Stimulated activated CD8-positive, alpha-beta memory T cell treated with anti-CD3 and anti-CD28 coated beads, Interleukin-2, amount 100 ng/mL, for 48 hours (primary cell): ENCODE data around the gene DCAF8L2.
"Not testable (repeated sequence)": the region's sequence is repeated elsewhere in the genome, so short reads cannot be mapped to it uniquely, and the experiment has no call there.

ENCODE experiments used
- DNase-seq, 2 donors: peaks; one replicate each; pipeline ENCODE4 v3.0.0-alpha.2; 2020; ENCODE audit warnings: low read depth in 2 of 2

Gene DCAF8L2

DNA sequence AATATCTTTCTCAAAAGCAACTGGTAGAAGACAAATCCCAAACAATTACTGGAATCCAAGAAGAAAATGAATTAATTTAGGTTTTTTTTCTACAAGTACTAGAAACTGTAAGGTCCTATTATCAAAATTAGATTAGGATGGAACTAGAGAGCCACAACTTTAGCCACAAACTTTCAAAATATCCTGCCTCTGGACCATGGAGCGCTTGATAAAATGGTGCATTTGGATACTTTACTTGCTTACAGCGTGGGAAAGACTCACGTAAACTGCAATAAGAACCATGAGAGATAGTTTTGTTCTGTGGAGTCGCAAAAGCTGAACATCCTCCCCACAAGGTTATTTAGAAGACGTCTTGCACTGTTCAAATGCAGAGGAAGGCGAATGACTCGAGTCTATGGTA is at the start of gene DCAF8L2:
DCAF8L2 (plus strand) TSS at position 301 of the 400 bp plus-strand sequence. CDS start 156,552 bp downstream, outside the sequence.
- DNase-seq = no peak

DNA sequence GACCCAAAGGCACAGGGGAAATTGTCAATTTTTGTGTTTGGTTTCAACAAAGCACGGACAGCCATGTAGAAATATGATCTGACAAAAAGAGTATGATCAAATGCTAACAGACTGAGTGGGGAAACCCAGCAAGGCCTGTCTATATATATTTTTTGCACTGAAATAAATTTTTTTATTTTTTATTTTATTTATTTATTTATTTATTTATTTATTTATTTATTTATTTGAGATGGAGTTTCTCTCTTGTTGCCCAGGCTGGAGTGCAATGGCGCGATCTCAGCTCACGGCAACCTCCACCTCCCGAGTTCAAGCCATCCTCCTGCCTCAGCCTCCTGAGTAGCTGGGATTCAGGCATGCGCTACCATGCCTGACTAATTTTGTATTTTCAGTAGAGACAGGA is 49.0 kb upstream of the DCAF8L2 start:
- DNase-seq = not testable (repeated sequence)

GRCh38 chrX:27548624-27549023 is 41.5 kb upstream of the DCAF8L2 start:
- no peak for DNase-seq

DNA sequence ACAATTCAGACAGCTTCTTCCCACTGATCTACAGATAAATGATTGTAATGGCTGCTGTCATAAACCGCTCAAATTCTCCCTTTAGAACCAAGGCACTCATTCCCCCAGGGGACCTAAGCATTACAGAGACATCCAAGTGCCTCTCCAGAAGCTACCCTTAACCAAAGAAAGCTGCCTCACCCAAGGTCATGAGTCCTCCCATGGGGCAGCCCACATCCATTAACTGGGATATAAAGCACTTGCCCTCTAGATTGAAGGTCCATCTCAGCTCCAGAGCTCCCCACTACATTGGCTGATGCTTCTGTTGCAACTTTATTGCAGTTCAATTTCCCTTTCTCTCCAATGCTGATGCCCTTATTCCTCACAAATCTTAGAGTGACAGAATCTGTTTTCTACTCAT is 40.5 kb upstream of the DCAF8L2 start:
- DNase-seq = no peak

- DNase-seq = no peak
These were observed 34.6 kb upstream of the DCAF8L2 start for GRCh38 chrX:27555514-27555913.

- DNase-seq = no peak
These were observed 24.2 kb upstream of the DCAF8L2 start for GRCh38 chrX:27565992-27566391.

DNA sequence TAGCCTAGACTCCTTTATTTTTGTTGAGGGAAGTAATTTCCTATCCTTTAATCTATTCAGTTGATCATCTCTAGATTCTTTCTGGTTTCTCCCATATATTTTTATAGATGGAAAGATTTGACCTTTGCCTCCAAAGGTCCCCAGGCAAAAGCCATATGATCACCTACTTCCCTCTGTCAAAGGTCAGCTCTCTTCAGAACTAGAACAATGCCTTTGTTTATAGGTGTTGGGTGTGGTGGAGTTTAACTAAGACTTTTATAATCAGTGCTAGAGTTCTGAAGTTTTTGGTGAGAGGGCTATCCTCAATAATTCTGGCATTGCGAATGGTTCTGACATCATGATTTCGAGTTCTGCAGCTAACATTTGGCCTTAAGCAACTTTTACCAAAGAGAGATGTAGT is 19.0 kb upstream of the DCAF8L2 start:
- no peak for DNase-seq

GRCh38 chrX:27575565-27575964 is 14.6 kb upstream of the DCAF8L2 start:
- no peak for DNase-seq

- no peak for DNase-seq
These were observed 6.2 kb upstream of the DCAF8L2 start for GRCh38 chrX:27583976-27584375.

- no peak for DNase-seq
These were observed 1.8 kb downstream of the DCAF8L2 start for GRCh38 chrX:27591938-27592337.

- DNase-seq = no peak
These were observed 7.4 kb downstream of the DCAF8L2 start for GRCh38 chrX:27597508-27597907.

- no peak for DNase-seq
These were observed 8.2 kb downstream of the DCAF8L2 start for GRCh38 chrX:27598312-27598711.

- no peak for DNase-seq
These were observed 9.8 kb downstream of the DCAF8L2 start for GRCh38 chrX:27599928-27600327.

GRCh38 chrX:27600686-27601085 is 10.5 kb downstream of the DCAF8L2 start:
- no peak for DNase-seq

DNA sequence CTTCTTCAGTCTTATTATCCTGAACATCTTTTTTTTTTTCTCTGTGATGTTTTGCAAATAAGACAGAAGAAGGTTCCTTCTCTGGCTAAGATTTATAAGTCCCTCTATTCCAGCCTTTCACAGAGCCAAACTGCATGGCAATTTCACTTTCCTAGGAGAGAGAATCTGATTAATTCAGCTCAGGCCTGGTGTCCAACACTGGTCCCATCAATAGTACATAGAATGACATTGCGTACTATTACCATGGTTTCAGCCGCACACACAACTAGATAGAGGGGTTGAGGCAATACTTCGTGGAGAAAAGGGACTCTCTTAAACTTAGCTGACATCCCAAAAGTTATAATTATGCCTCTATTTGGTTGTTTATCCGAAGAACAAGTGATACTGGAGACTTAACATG is 18.5 kb downstream of the DCAF8L2 start:
- no peak for DNase-seq

- DNase-seq = no peak
These were observed 29.3 kb downstream of the DCAF8L2 start for GRCh38 chrX:27619459-27619858.

DNA sequence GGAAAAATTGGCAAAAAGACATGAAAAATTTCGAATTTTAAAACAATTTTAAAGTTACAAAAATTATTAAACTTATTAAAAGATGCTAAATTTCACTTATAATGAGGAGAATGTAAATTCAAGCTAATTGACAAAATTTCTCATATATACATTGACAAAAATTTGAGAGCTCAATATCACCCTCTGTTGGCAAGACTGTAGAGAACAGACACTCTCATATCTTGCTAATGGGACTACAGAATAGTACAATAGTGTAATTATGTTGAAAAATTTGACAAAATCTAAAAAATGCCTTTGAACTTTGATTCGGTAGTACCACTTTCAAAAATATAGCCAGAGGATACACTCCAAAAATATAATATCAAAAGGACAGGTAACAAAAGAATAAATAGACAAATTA is 29.8 kb downstream of the DCAF8L2 start:
- DNase-seq = no peak

- DNase-seq = no peak
These were observed 32.7 kb downstream of the DCAF8L2 start for GRCh38 chrX:27622883-27623282.

DNA sequence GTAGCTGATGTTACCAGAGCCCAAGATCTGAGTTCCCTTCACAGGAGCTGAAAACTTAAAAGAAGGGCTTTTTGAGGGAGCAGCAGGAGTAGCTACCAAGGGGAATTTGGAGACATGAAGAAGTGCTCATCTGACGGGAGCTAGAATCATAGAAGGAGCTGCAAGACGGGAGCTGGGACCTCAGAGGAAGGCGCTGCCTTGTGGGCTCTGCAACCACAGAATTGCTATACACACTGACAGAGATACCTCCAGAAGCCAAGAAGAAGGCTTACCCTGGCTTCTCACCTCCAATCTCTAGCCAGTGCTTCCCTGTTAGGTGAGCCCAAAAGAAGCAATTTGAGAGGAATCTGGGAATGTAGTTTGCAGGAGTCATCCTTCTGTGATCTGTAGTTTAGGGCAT is 35.9 kb downstream of the DCAF8L2 start:
- no peak for DNase-seq

GRCh38 chrX:27633328-27633727 is 43.2 kb downstream of the DCAF8L2 start:
- no peak for DNase-seq

GRCh38 chrX:27656581-27656980 is 66.4 kb downstream of the DCAF8L2 start:
- DNase-seq = no peak

GRCh38 chrX:27660878-27661277 is 70.7 kb downstream of the DCAF8L2 start:
- DNase-seq = no peak

- DNase-seq = no peak
These were observed 81.1 kb downstream of the DCAF8L2 start for GRCh38 chrX:27671234-27671633.

GRCh38 chrX:27674491-27674890 is 84.3 kb downstream of the DCAF8L2 start:
- no peak for DNase-seq

DNA sequence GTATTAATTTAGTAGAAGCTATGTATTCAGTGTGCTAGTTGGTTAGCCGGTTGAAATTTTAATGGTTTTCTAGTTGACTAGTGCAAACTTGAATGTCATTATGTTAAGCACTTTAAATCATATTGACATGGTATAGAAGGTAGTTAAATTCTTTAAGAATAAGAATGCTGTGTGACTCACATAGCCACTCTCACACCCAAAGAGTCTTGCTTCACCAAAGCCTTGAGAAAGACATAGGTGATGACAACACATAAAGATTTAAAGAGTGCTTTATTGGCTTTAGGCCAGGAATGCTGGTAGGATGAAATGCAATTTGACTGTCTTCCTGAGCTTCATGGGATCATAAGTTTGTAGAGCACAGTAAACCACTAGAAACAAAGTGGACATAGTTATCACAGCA is 85.3 kb downstream of the DCAF8L2 start:
- no peak for DNase-seq
